ENCODE measurements around the gene LITAFD.

LITAFD gene

GRCh38 chr16:8920645-8921346, 38.6 kb downstream of the LITAFD start:
- Histone ChIP-seq H3K9me3 (ENCODE audit: control insufficient read depth, insufficient read depth, low read length) (no peaks in the 10 kb centered on the region), H3K27ac (ENCODE audit: low read length) (no peak overlapping the region), H3K4me1 (ENCODE audit: control insufficient read depth, insufficient read depth, low read length) (no peaks in the 10 kb centered on the region), H3K27me3 (ENCODE audit: control insufficient read depth, insufficient read depth, low read length) (no peaks in the 10 kb centered on the region), H3K4me3 (ENCODE audit: low read length) (no peak overlapping the region), H3K36me3 (ENCODE audit: control insufficient read depth, insufficient read depth, low read length) (peaks cover 11% of the 10 kb centered on the region; the same call in 1 of the 2 replicates)
- no peak for DNase-seq (ENCODE audit: low read depth, low spot score)
- WGBS (ENCODE audit: insufficient coverage, insufficient read length): no CpG with 5 or more reads among the region's 6 CpGs

DNA sequence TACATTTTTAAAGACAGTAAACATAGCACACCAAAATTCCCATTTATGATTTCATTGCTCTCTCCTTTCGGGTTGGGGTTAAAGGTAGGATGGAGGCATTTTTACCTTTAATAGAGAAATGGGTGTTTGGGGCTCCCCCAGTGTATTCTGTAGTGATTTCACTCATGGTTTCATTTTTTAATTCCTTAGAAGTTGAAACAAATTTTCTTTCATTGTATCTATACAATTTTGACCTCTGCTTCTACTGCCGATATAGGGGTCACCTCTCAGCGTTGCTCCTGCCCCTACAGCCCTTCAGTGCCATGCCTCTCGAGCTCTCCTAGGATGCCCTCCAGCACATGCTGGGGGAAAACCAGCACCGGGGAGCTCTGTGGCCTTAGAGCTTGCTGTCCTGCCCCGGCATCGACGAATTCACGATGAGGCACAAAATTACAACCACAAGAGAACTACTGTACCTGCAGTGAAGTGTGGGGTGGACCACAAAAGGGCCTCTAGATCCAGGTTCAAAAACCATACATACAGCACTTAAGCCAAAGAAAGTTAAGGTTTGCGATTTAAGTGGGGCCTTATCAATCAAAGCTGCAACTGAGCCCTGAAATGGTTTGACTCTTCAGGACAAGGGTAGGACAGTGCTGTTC, 39.3 kb downstream of the LITAFD start:
- Histone ChIP-seq H3K4me1 (ENCODE audit: control insufficient read depth, insufficient read depth, low read length) (no peaks in the 10 kb centered on the region), H3K9me3 (ENCODE audit: control insufficient read depth, insufficient read depth, low read length) (no peaks in the 10 kb centered on the region), H3K27me3 (ENCODE audit: control insufficient read depth, insufficient read depth, low read length) (no peaks in the 10 kb centered on the region), H3K36me3 (ENCODE audit: control insufficient read depth, insufficient read depth, low read length) (peaks cover 10% of the 10 kb centered on the region; the same call in 1 of the 2 replicates), H3K4me3 (ENCODE audit: low read length) (no peak overlapping the region), H3K27ac (ENCODE audit: low read length) (no peak overlapping the region)
- no peak for DNase-seq (ENCODE audit: low read depth, low spot score)
- WGBS (ENCODE audit: insufficient coverage, insufficient read length): no CpG with 5 or more reads among the region's 10 CpGs

DNA sequence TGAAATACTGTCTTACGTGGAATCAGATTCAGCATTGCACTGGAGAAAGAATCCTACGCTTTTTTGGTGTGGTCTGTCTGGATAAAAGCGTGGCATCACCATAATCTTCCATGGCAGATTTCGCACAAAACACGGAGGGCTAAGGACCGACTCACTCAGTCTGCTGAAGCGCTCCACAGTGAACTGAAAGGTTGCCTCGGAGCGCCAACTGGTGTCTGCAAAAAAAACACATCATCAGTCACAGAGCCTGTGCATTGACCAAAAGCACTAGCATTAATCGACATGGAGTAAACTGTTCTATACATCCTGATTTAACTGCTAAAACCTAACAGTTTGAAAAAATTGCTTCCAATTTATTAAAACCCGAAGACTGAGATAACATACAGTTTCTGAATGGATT, 41.0 kb downstream of the LITAFD start:
- no CpG with 5 or more reads among the region's 11 CpGs for WGBS (ENCODE audit: insufficient coverage, insufficient read length)
- Histone ChIP-seq H3K27ac (ENCODE audit: low read length) (no peak overlapping the region), H3K36me3 (ENCODE audit: control insufficient read depth, insufficient read depth, low read length) (peaks cover 10% of the 10 kb centered on the region; the same call in 1 of the 2 replicates)

GRCh38 chr16:8924214-8924613, 42.1 kb downstream of the LITAFD start:
- Histone ChIP-seq H3K4me1 (ENCODE audit: control insufficient read depth, insufficient read depth, low read length) (no peaks in the 10 kb centered on the region), H3K27me3 (ENCODE audit: control insufficient read depth, insufficient read depth, low read length) (no peaks in the 10 kb centered on the region), H3K27ac (ENCODE audit: low read length) (no peak overlapping the region), H3K36me3 (ENCODE audit: control insufficient read depth, insufficient read depth, low read length) (peaks cover 11% of the 10 kb centered on the region; the same call in 1 of the 2 replicates), H3K9me3 (ENCODE audit: control insufficient read depth, insufficient read depth, low read length) (no peaks in the 10 kb centered on the region), H3K4me3 (ENCODE audit: low read length) (no peak overlapping the region)
- no peak for DNase-seq (ENCODE audit: low read depth, low spot score)
- no CpG with 5 or more reads among the region's 4 CpGs for WGBS (ENCODE audit: insufficient coverage, insufficient read length)

More for the DNA sequence above, 41.0 kb downstream of the LITAFD start:
- H3K9me3 ChIP-seq (ENCODE audit: control insufficient read depth, insufficient read depth, low read length): no peaks in the 10 kb centered on the region
- H3K27me3 ChIP-seq (ENCODE audit: control insufficient read depth, insufficient read depth, low read length): no peaks in the 10 kb centered on the region
- no peaks in the 10 kb centered on the region for H3K4me1 ChIP-seq (ENCODE audit: control insufficient read depth, insufficient read depth, low read length)
- DNase-seq (ENCODE audit: low read depth, low spot score): no peak
- no peak overlapping the region for H3K4me3 ChIP-seq (ENCODE audit: low read length)

DNA sequence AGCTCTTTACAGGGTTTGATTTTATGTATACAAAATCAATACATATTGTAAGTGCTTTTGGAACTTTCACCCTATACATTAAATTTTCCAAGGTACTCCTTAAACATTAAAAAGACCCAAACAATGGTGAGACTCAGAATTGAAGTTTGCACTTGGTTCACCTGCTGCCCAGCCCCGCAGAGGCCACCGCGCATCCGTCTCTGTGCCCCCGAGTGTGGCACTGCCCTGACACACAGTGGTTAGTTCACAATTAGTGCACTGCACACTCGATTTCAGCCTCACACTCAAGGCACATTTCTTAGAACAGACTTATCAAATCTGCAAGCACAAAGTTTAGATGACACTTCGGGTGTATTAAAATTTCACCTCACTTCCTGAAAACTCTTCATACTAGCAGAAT, 43.3 kb downstream of the LITAFD start:
- no peak overlapping the region for H3K4me3 ChIP-seq (ENCODE audit: low read length)
- DNase-seq (ENCODE audit: low read depth, low spot score): no peak
- H3K9me3 ChIP-seq (ENCODE audit: control insufficient read depth, insufficient read depth, low read length): no peaks in the 10 kb centered on the region
- H3K27ac ChIP-seq (ENCODE audit: low read length): no peak overlapping the region
- H3K4me1 ChIP-seq (ENCODE audit: control insufficient read depth, insufficient read depth, low read length): no peaks in the 10 kb centered on the region
- H3K36me3 ChIP-seq (ENCODE audit: control insufficient read depth, insufficient read depth, low read length): peaks cover 12% of the 10 kb centered on the region; the same call in 1 of the 2 replicates
- H3K27me3 ChIP-seq (ENCODE audit: control insufficient read depth, insufficient read depth, low read length): no peaks in the 10 kb centered on the region
- no CpG with 5 or more reads among the region's 7 CpGs for WGBS (ENCODE audit: insufficient coverage, insufficient read length)

GRCh38 chr16:8926827-8927226, 44.7 kb downstream of the LITAFD start:
- H3K27me3 ChIP-seq (ENCODE audit: control insufficient read depth, insufficient read depth, low read length): no peaks in the 10 kb centered on the region
- peaks cover 5% of the 10 kb centered on the region; the same call in 1 of the 2 replicates for H3K36me3 ChIP-seq (ENCODE audit: control insufficient read depth, insufficient read depth, low read length)
- no peak overlapping the region for H3K4me3 ChIP-seq (ENCODE audit: low read length)
- no peak for DNase-seq (ENCODE audit: low read depth, low spot score)
- no peak overlapping the region for H3K27ac ChIP-seq (ENCODE audit: low read length)
- no CpG with 5 or more reads among the region's 11 CpGs for WGBS (ENCODE audit: insufficient coverage, insufficient read length)
- no peaks in the 10 kb centered on the region for H3K4me1 ChIP-seq (ENCODE audit: control insufficient read depth, insufficient read depth, low read length)
- no peaks in the 10 kb centered on the region for H3K9me3 ChIP-seq (ENCODE audit: control insufficient read depth, insufficient read depth, low read length)

GRCh38 chr16:8928467-8928957, 46.4 kb downstream of the LITAFD start:
- DNase-seq (ENCODE audit: low read depth, low spot score): no peak
- no CpG with 5 or more reads among the region's 10 CpGs for WGBS (ENCODE audit: insufficient coverage, insufficient read length)
- no peak overlapping the region for H3K27ac ChIP-seq (ENCODE audit: low read length)
- H3K9me3 ChIP-seq (ENCODE audit: control insufficient read depth, insufficient read depth, low read length): no peaks in the 10 kb centered on the region
- H3K27me3 ChIP-seq (ENCODE audit: control insufficient read depth, insufficient read depth, low read length): no peaks in the 10 kb centered on the region
- H3K4me1 ChIP-seq (ENCODE audit: control insufficient read depth, insufficient read depth, low read length): no peaks in the 10 kb centered on the region
- peaks cover 5% of the 10 kb centered on the region; the same call in 1 of the 2 replicates for H3K36me3 ChIP-seq (ENCODE audit: control insufficient read depth, insufficient read depth, low read length)
- H3K4me3 ChIP-seq (ENCODE audit: low read length): no peak overlapping the region

GRCh38 chr16:8929086-8929748, 47.1 kb downstream of the LITAFD start:
- H3K9me3 ChIP-seq (ENCODE audit: control insufficient read depth, insufficient read depth, low read length): no peaks in the 10 kb centered on the region
- no peaks in the 10 kb centered on the region for H3K27me3 ChIP-seq (ENCODE audit: control insufficient read depth, insufficient read depth, low read length)
- H3K36me3 ChIP-seq (ENCODE audit: control insufficient read depth, insufficient read depth, low read length): peaks cover 5% of the 10 kb centered on the region; the same call in 1 of the 2 replicates
- H3K4me1 ChIP-seq (ENCODE audit: control insufficient read depth, insufficient read depth, low read length): no peaks in the 10 kb centered on the region
- no peak for DNase-seq (ENCODE audit: low read depth, low spot score)
- H3K4me3 ChIP-seq (ENCODE audit: low read length): no peak overlapping the region
- no CpG with 5 or more reads among the region's 17 CpGs for WGBS (ENCODE audit: insufficient coverage, insufficient read length)
- no peak overlapping the region for H3K27ac ChIP-seq (ENCODE audit: low read length)

GRCh38 chr16:8931859-8932258, 49.7 kb downstream of the LITAFD start:
- Histone ChIP-seq H3K9me3 (ENCODE audit: control insufficient read depth, insufficient read depth, low read length) (no peaks in the 10 kb centered on the region), H3K4me1 (ENCODE audit: control insufficient read depth, insufficient read depth, low read length) (peaks cover 2% of the 10 kb centered on the region), H3K36me3 (ENCODE audit: control insufficient read depth, insufficient read depth, low read length) (peaks cover 5% of the 10 kb centered on the region; the same call in 1 of the 2 replicates), H3K27ac (ENCODE audit: low read length) (no peak overlapping the region), H3K4me3 (ENCODE audit: low read length) (no peak overlapping the region), H3K27me3 (ENCODE audit: control insufficient read depth, insufficient read depth, low read length) (no peaks in the 10 kb centered on the region)
- no CpG with 5 or more reads among the region's 6 CpGs for WGBS (ENCODE audit: insufficient coverage, insufficient read length)
- DNase-seq (ENCODE audit: low read depth, low spot score): peak; percentile 54

DNA sequence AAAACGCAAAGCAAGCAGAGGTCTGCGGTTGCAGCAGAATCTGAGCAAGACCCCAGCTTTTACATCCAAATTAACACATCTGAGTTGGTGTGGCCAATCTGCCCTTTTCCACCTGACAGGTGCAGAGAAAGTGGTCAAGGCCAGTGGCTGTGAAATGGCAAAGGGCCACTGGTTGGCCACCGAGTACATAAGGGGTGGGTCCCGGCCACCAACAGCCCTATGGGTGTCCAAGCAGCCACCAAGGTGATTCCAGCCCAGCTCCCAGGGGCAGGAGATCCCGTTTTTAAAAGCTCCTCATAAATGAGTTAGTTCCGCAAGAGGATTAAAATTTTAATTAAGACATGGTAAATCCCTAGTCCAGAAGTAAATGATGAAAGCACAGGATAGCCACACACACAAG, 52.5 kb downstream of the LITAFD start:
- H3K4me3 ChIP-seq (ENCODE audit: low read length): no peak overlapping the region
- no peaks in the 10 kb centered on the region for H3K27me3 ChIP-seq (ENCODE audit: control insufficient read depth, insufficient read depth, low read length)
- no peaks in the 10 kb centered on the region for H3K9me3 ChIP-seq (ENCODE audit: control insufficient read depth, insufficient read depth, low read length)
- H3K4me1 ChIP-seq (ENCODE audit: control insufficient read depth, insufficient read depth, low read length): peaks cover 2% of the 10 kb centered on the region
- DNase-seq (ENCODE audit: low read depth, low spot score): no peak
- no CpG with 5 or more reads among the region's 6 CpGs for WGBS (ENCODE audit: insufficient coverage, insufficient read length)
- H3K36me3 ChIP-seq (ENCODE audit: control insufficient read depth, insufficient read depth, low read length): no peaks in the 10 kb centered on the region; the same call in 1 of the 2 replicates
- H3K27ac ChIP-seq (ENCODE audit: low read length): no peak overlapping the region

Data from iPS DF 6.9 (cell line).